ENCODE data around the gene INPP5A. TPM values are rescaled to one million over a fixed set of nuclear protein-coding genes. Genes with fewer than 3 reads are reported as not detected.

Gene INPP5A
- total and polyA plus RNA-seq, 10 donors = 11.1 to 41.3 (median 30.8) TPM

DNA sequence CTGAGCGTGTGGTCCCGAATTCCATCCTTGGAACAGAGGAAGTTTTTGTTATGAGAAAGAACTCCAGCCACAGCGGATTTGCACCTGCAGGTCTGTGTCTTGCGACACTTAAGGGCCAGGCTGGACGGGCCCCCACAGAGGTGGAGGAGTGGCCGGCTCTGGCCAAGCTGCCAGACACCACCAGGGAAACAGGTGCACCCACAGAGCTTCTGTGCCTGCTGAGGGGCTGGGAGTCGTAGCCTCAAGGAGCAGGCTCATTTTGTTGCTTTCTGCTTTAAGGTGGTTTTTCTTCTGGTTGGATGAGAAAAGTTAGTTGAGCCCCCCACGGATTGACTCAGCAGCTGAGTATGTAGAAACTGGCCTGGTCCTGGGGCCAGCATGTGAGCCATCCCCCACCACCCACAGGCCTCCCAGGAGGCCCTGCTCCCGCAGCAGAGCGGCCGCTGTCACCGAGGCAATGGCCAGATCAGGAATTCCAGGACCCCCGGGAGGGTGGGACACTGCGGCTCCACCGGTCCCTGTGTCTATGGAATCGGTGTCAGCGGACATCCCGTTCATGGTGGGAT lies 206.4 kb downstream of the INPP5A start:
- intact Hi-C loops (cut with DNase I; ENCODE audit: low total_unique reads) = no loop called here
- WGBS, 5 donors = 91 to 98% (median 93%) methylated on average over 6 to 18 of the region's 18 CpGs
- Histone ChIP-seq H3K9me3 (no peaks in the 10 kb centered on the region), H3K36me3 (peaks cover 0 to 83% (median 14%) of the 10 kb centered on the region in 6 donors), H3K4me1 (no peaks in the 10 kb centered on the region), H3K27ac (no peak overlapping the region), H3K4me3 (no peak overlapping the region), H3K27me3 (replicated peaks in 1 of 7) (no peaks in the 10 kb centered on the region)
- TF ChIP-seq POLR2A (IDR thresholded peaks at IDR 0.05) (no peak), POLR2AphosphoS5 (IDR thresholded peaks at IDR 0.05) (no peak)
- TF ChIP-seq, protein P1, sequence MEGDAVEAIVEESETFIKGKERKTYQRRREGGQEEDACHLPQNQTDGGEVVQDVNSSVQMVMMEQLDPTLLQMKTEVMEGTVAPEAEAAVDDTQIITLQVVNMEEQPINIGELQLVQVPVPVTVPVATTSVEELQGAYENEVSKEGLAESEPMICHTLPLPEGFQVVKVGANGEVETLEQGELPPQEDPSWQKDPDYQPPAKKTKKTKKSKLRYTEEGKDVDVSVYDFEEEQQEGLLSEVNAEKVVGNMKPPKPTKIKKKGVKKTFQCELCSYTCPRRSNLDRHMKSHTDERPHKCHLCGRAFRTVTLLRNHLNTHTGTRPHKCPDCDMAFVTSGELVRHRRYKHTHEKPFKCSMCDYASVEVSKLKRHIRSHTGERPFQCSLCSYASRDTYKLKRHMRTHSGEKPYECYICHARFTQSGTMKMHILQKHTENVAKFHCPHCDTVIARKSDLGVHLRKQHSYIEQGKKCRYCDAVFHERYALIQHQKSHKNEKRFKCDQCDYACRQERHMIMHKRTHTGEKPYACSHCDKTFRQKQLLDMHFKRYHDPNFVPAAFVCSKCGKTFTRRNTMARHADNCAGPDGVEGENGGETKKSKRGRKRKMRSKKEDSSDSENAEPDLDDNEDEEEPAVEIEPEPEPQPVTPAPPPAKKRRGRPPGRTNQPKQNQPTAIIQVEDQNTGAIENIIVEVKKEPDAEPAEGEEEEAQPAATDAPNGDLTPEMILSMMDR (IDR thresholded peaks at IDR 0.05 in 8 of 11, conservative IDR thresholded peaks at IDR 0.05 in 3 of 11) = no peak
- no peak for DNase-seq

DNA sequence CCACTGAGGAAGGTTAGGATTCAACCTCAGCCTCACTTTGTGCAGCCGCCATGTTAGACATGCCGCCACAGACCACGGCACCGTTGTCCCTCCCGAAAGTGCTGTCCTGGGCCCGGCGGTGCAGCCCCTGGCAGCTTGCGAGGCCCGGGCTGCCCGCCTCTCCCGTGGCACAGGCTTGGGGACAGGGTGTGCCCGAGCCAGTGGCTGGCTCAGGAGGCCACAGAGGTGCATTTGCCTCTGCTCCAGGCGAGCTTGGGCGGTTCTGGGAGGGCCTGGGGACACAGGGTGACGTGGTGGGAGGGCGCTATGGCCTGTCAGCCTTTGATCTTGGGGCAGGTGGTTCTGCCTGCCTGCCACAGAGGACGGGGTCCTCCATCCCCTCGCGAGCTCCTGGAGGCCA lies 207.3 kb downstream of the INPP5A start:
- Histone ChIP-seq H3K27me3 (replicated peaks in 1 of 7) (no peaks in the 10 kb centered on the region), H3K27ac (no peak overlapping the region), H3K9me3 (no peaks in the 10 kb centered on the region), H3K4me1 (no peaks in the 10 kb centered on the region), H3K4me3 (no peak overlapping the region), H3K36me3 (peaks cover 0 to 83% (median 20%) of the 10 kb centered on the region in 6 donors)
- WGBS, 5 donors = 92 to 97% (median 94%) methylated on average over 6 to 19 of the region's 19 CpGs
- TF ChIP-seq, protein P1 (IDR thresholded peaks at IDR 0.05 in 8 of 11, conservative IDR thresholded peaks at IDR 0.05 in 3 of 11) = no peak
- no peak for TF ChIP-seq POLR2AphosphoS5 (IDR thresholded peaks at IDR 0.05)
- no peak for TF ChIP-seq POLR2A (IDR thresholded peaks at IDR 0.05)
- intact Hi-C loops (cut with DNase I; ENCODE audit: low total_unique reads) = no loop called here
- no peak for DNase-seq

DNA sequence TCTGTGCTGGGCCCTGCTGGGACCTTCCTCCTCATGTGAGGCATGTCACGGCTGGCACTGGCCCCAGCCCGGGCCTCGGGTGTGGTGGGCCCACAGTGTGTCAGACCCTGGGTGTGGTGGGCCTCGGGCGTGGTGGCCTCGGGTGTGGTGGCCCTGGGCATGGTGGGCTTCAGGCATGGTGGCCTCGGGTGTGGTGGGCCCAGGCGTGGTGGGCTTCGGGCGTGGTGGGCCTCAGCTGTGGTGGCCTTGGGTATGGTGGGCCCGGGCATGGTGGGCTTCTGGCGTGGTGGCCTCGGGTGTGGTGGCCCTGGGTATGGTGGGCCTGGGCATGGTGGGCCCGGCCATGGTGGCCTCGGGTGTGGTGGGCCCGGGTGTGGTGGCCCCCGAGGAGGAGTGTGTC lies 207.9 kb downstream of the INPP5A start:
- intact Hi-C loops (cut with DNase I; ENCODE audit: low total_unique reads) = no loop called here
- no peaks in the 10 kb centered on the region for H3K4me1 ChIP-seq
- peaks cover 0 to 83% (median 26%) of the 10 kb centered on the region in 6 donors for H3K36me3 ChIP-seq
- no peak overlapping the region for H3K27ac ChIP-seq
- H3K9me3 ChIP-seq = no peaks in the 10 kb centered on the region
- H3K27me3 ChIP-seq (replicated peaks in 1 of 7) = no peaks in the 10 kb centered on the region
- 92 to 96% (median 95%) methylated on average over 8 to 17 of the region's 17 CpGs for WGBS, 5 donors
- H3K4me3 ChIP-seq = no peak overlapping the region
- no peak for DNase-seq
- TF ChIP-seq POLR2AphosphoS5 (IDR thresholded peaks at IDR 0.05) (no peak), POLR2A (IDR thresholded peaks at IDR 0.05) (no peak)
- TF ChIP-seq, protein P1 (IDR thresholded peaks at IDR 0.05 in 8 of 11, conservative IDR thresholded peaks at IDR 0.05 in 3 of 11) = no peak

DNA sequence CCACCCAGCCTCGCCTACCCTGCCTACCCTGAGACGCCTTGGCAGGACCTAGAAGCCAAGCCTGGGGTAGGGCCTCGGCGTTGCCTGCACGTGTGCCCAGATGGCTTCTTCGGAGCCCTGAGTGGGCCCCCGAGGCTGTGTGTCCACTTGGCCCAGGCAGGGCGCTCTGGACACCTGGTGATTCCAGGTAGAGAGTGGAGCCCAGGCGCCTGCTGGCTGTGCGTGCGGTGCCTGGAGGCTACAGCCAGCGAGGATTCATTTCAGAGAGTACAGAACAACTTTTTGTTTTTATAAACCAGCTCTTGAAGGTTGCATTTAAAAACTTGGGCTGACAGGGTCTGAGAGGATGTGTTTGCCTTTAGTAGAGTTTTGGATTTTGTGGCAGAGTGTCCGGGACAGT lies 208.4 kb downstream of the INPP5A start:
- Histone ChIP-seq H3K27ac (no peak overlapping the region), H3K4me1 (no peaks in the 10 kb centered on the region), H3K4me3 (no peak overlapping the region), H3K36me3 (peaks cover 0 to 83% (median 31%) of the 10 kb centered on the region in 6 donors), H3K27me3 (replicated peaks in 1 of 7) (no peaks in the 10 kb centered on the region), H3K9me3 (no peaks in the 10 kb centered on the region)
- intact Hi-C loops (cut with DNase I; ENCODE audit: low total_unique reads) = no loop called here
- TF ChIP-seq, protein P1 (IDR thresholded peaks at IDR 0.05 in 8 of 11, conservative IDR thresholded peaks at IDR 0.05 in 3 of 11) = no peak
- TF ChIP-seq POLR2AphosphoS5 (IDR thresholded peaks at IDR 0.05) = no peak
- TF ChIP-seq POLR2A (IDR thresholded peaks at IDR 0.05) = no peak
- WGBS, 5 donors = 90 to 99% (median 95%) methylated on average over 9 to 13 of the region's 13 CpGs
- no peak for DNase-seq
